ENCODE data around the gene NANOS3. TPM values are rescaled to one million over a fixed set of nuclear protein-coding genes. Genes with fewer than 3 reads are reported as not detected.

The NANOS3 gene
- total and polyA plus RNA-seq, 9 of the 15 experiments (the other 6 are each of a cell fraction or from before 2014, with no cell fraction given): not detected

GRCh38 chr19:13841086-13841961 is 35.6 kb upstream of the NANOS3 start (continued):
- TF ChIP-seq GTF2B (IDR thresholded peaks at IDR 0.05; ENCODE audit: extremely low read depth, insufficient read length) (no peak), ATF6 (CRISPR knock-in tag; IDR thresholded peaks at IDR 0.05) (0 out of 2 replicates have a peak, but pooled peaks have one; percentile 58), TAF9B (IDR thresholded peaks at IDR 0.05; ENCODE audit: partially characterized antibody) (no peak), HINFP (tag; conservative IDR thresholded peaks at IDR 0.05; ENCODE audit: low read depth) (no peak), NFATC3 (IDR thresholded peaks at IDR 0.05) (no peak), ZNF655 (CRISPR knock-in tag; IDR thresholded peaks at IDR 0.05) (no peak), TRIM24 (IDR thresholded peaks at IDR 0.05) (no peak), TFAP4 (CRISPR knock-in tag; IDR thresholded peaks at IDR 0.05; ENCODE audit: borderline replicate concordance) (peak; percentile 36; the same call in 1 of the 2 replicates), CHD4 (IDR thresholded peaks at IDR 0.05; ENCODE audit: insufficient read depth, insufficient replicate concordance, low read depth, low read length, poor library complexity, severe bottlenecking) (no peak), TEAD1 (CRISPR knock-in tag; IDR thresholded peaks at IDR 0.05) (no peak), SREBF2 (CRISPR knock-in tag; IDR thresholded peaks at IDR 0.05) (no peak), NFIX (CRISPR knock-in tag; IDR thresholded peaks at IDR 0.05; ENCODE audit: low read depth) (no peak), ZNF740 (CRISPR knock-in tag; IDR thresholded peaks at IDR 0.05) (no peak), ZNF740 (tag; IDR thresholded peaks at IDR 0.05) (no peak), ZBTB12 (CRISPR knock-in tag; IDR thresholded peaks at IDR 0.05) (no peak)
